OCI-LY7 (cell line): ENCODE results near the gene PLCXD1. TPM values are rescaled to one million over a fixed set of nuclear protein-coding genes. Genes with fewer than 3 reads are reported as not detected.
A peak's percentile ranks its signal among the peaks of the same experiment; 100 is the strongest.
"Not testable (repeated sequence)": the region's sequence is repeated elsewhere in the genome, so short reads cannot be mapped to it uniquely, and the experiment has no call there.

ENCODE experiments used
- BruUV-seq: library from RNA; stranded (reverse); fragments of 400-500 nt; replicated peaks from 2 replicates; lab custom pipeline; 2021; lab: Mats Ljungman, UMichigan
- CTCF ChIA-PET: fragments of 300-600 bp; sonication (Branson Sonifier 250); formaldehyde crosslinking; loops from one replicate; lab custom pipeline; 2022; ENCODE audit warnings: antibody characterized with exemption; ENCODE audit not compliant: unreplicated experiment; lab: Charles Lee
- POLR2A ChIA-PET: fragments of 300-600 bp; sonication (Branson Sonifier 250); formaldehyde crosslinking; loops from one replicate; lab custom pipeline; 2022; ENCODE audit warnings: antibody characterized with exemption; lab: Charles Lee
- DNase-seq: peaks from one replicate; pipeline ENCODE4 v3.0.0-alpha.2; 2015; ENCODE audit warnings: low spot score
- H2AFZ ChIP-seq: fragments of 200-600 bp; sonication (generic), shearing (Covaris generic); 2 replicates; pipeline ENCODE4 v1.6.1; 2014; ENCODE audit warnings: mild to moderate bottlenecking, antibody characterized with exemption, low read length, moderate library complexity
- H3K27ac ChIP-seq: fragments of 200-600 bp; sonication (generic); 2 replicates; pipeline ENCODE4 v1.5.1; 2014; ENCODE audit warnings: mixed run types, low read depth, mild to moderate bottlenecking, moderate library complexity, low read length, inconsistent platforms; ENCODE audit not compliant: poor library complexity, severe bottlenecking
- H3K36me3 ChIP-seq: fragments of 200-600 bp; sonication (generic); 2 replicates; pipeline ENCODE4 v1.6.1; 2014; ENCODE audit warnings: mild to moderate bottlenecking, antibody characterized with exemption, low read length, moderate library complexity, mixed read lengths; ENCODE audit not compliant: insufficient read depth
- H3K4me1 ChIP-seq: fragments of 200-600 bp; sonication (generic); 2 replicates; pipeline ENCODE4 v1.5.1; 2014; ENCODE audit warnings: mild to moderate bottlenecking, low read length; ENCODE audit not compliant: insufficient read depth, poor library complexity, severe bottlenecking
- H3K4me2 ChIP-seq: fragments of 200-600 bp; sonication (generic); 2 replicates; pipeline ENCODE4 v1.6.1; 2014; ENCODE audit warnings: mild to moderate bottlenecking, low read length
- H3K4me3 ChIP-seq: fragments of 200-600 bp; sonication (generic); 2 replicates; pipeline ENCODE4 v1.5.1; 2014; ENCODE audit warnings: mild to moderate bottlenecking, low read depth, low read length; ENCODE audit not compliant: poor library complexity, severe bottlenecking
- H3K79me2 ChIP-seq: fragments of 200-600 bp; sonication (generic); 2 replicates; pipeline ENCODE4 v1.6.1; 2016; ENCODE audit warnings: low read depth, mild to moderate bottlenecking, low read length, moderate library complexity, mixed read lengths; ENCODE audit not compliant: insufficient read depth
- H3K9me2 ChIP-seq: fragments of 200-600 bp; sonication (generic); 2 replicates; pipeline ENCODE4 v1.6.1; 2016; ENCODE audit warnings: mild to moderate bottlenecking, low read length, mixed read lengths; ENCODE audit not compliant: insufficient read depth
- H3K9me3 ChIP-seq: fragments of 200-600 bp; sonication (generic); 2 replicates; pipeline ENCODE4 v1.6.1; 2014; ENCODE audit warnings: mild to moderate bottlenecking, mixed run types, low read length, mixed read lengths
- H4K20me1 ChIP-seq: fragments of 200-600 bp; sonication (generic); 2 replicates; pipeline ENCODE4 v1.6.1; 2014; ENCODE audit warnings: mild to moderate bottlenecking, antibody characterized with exemption, low read length, moderate library complexity, mixed read lengths; ENCODE audit not compliant: insufficient read depth
- EZH2phosphoT487 ChIP-seq: fragments of 200-600 bp; sonication (generic); IDR thresholded peaks from 2 replicates; pipeline ENCODE4 v1.6.1; 2018; ENCODE audit warnings: low read depth, borderline replicate concordance, mild to moderate bottlenecking, mixed run types, antibody characterized with exemption, low read length, moderate library complexity, mixed read lengths
- intact Hi-C: fragments of 100-400 bp; cut with micrococcal nuclease; formaldehyde crosslinking; loops from one replicate; pipeline ENCODE4 v1.10.0; 2022; ENCODE audit not compliant: unreplicated experiment
- total RNA-seq, 2 experiments: library from RNA; depleted of rRNA in 1 of 2; stranded (reverse); fragments of >200 nt in 1 of 2; shearing (Covaris generic) in 1 of 2; gene quantifications; 2 replicates each; pipeline ENCODE4 v1.2.3, GENCODE V29; 2014 to 2022
- TF ChIP-seq, protein P1 (sequence below): fragments of 200-600 bp; sonication (generic); conservative IDR thresholded peaks from 2 replicates; pipeline ENCODE4 v1.5.1; 2014; ENCODE audit warnings: mild to moderate bottlenecking, antibody characterized with exemption, low read length, moderate library complexity, mixed read lengths

PLCXD1 gene
- total RNA-seq, 2 experiments from 2014 or later, result 86.0 to 133 TPM

DNA sequence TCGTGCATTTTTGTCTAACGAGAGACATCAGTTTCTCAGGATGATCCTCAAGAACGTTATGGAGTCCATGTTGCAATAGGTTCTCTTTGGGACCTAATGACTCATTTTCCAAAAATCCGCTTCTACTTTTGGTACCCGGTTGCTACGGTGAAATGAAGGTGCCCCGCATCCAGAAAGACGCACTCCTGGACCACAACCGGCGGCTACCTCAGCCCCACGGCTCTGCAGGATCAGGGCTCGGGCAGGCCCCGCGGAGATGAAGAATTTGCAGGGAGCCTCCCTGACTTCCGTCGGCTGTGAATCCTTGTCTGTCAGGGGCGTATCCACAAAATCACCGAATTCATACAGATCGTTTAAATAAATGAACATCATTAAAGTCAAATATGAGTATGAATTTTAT lies 21.8 kb downstream of the PLCXD1 start:
- Histone ChIP-seq H3K9me2 (no peaks in the 10 kb centered on the region), H3K79me2 (peaks cover 3% of the 10 kb centered on the region; the same call in 1 of the 2 replicates), H2AFZ (no peak overlapping the region), H3K4me3 (no peak overlapping the region), H3K4me2 (no peak overlapping the region), H4K20me1 (no peaks in the 10 kb centered on the region; the same call in 1 of the 2 replicates), H3K4me1 (no peaks in the 10 kb centered on the region), H3K27ac (no peak overlapping the region), H3K36me3 (peaks cover 86% of the 10 kb centered on the region), H3K9me3 (no peaks in the 10 kb centered on the region)
- TF ChIP-seq, protein P1, sequence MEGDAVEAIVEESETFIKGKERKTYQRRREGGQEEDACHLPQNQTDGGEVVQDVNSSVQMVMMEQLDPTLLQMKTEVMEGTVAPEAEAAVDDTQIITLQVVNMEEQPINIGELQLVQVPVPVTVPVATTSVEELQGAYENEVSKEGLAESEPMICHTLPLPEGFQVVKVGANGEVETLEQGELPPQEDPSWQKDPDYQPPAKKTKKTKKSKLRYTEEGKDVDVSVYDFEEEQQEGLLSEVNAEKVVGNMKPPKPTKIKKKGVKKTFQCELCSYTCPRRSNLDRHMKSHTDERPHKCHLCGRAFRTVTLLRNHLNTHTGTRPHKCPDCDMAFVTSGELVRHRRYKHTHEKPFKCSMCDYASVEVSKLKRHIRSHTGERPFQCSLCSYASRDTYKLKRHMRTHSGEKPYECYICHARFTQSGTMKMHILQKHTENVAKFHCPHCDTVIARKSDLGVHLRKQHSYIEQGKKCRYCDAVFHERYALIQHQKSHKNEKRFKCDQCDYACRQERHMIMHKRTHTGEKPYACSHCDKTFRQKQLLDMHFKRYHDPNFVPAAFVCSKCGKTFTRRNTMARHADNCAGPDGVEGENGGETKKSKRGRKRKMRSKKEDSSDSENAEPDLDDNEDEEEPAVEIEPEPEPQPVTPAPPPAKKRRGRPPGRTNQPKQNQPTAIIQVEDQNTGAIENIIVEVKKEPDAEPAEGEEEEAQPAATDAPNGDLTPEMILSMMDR, result no peak
- no peak for TF ChIP-seq EZH2phosphoT487
- intact Hi-C loops, result no loop called here
- TSS peak; percentile 73 for BruUV-seq
- no peak for DNase-seq
- ChIA-PET POLR2A (no interaction called here), CTCF (no interaction called here)

DNA sequence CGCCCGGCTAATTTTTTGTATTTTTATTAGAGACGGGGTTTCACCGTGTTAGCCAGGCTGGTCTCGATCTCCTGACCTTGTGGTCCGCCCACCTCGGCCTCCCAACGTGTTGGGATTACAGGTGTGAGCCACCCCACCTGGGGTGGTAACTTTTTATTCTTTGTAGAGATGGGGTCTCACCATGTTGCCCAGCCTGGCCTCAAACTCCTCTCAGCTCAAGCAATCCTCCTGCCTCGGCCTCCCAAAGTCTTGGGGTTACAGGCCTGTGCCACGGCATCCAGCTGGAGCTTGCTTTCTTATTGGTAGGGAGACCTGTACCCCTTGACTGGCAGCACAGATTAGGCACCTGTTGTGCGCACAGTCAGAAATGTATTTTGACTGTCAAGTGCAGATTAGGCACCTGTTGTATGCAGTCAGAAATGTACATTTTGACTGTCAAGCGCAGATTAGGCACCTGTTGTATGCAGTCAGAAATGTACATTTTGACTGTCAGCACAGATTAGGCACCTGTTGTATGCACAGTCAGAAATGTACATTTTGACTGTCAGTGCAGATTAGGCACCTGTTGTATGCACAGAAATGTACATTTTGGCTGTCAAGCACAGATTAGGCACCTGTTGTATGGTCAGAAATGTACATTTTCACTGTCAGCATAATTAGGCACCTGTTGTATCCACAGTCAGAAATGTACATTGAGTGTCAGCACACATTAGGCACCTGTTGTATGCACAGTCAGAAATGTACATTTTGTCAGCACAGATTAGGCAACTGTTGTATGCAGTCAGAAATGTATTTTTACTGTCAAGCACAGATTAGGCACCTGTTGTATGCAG lies 24.8 kb downstream of the PLCXD1 start:
- H2AFZ ChIP-seq, H3K9me3 ChIP-seq, H3K4me2 ChIP-seq, intact Hi-C loops, H3K27ac ChIP-seq, BruUV-seq, H4K20me1 ChIP-seq, POLR2A ChIA-PET, H3K4me3 ChIP-seq, H3K79me2 ChIP-seq, CTCF ChIA-PET, H3K9me2 ChIP-seq, H3K4me1 ChIP-seq, DNase-seq: not testable (repeated sequence)
- peaks cover 80% of the 10 kb centered on the region for H3K36me3 ChIP-seq

DNA sequence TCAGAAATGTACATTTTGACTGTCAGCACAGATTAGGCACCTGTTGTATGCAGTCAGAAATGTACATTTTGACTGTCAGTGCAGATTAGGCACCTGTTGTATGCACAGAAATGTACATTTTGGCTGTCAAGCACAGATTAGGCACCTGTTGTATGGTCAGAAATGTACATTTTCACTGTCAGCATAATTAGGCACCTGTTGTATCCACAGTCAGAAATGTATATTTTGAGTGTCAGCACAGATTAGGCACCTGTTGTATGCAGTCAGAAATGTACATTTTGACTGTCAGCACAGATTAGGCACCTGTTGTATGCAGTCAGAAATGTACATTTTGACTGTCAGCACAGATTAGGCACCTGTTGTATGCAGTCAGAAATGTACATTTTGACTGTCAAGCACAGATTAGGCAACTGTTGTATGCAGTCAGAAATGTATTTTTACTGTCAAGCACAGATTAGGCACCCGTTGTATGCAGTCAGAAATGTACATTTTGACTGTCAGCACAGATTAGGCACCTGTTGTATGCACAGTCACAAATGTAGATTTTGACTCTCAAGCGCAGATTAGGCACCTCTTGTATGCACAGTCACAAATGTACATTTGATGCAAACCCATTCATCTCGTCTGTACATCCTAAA lies 25.6 kb downstream of the PLCXD1 start:
- H3K9me3 ChIP-seq, H3K79me2 ChIP-seq, H4K20me1 ChIP-seq, H3K4me3 ChIP-seq, H3K27ac ChIP-seq, DNase-seq, H3K4me1 ChIP-seq, intact Hi-C loops, CTCF ChIA-PET, BruUV-seq, POLR2A ChIA-PET, H2AFZ ChIP-seq, H3K9me2 ChIP-seq, H3K4me2 ChIP-seq: not testable (repeated sequence)
- peaks cover 80% of the 10 kb centered on the region for H3K36me3 ChIP-seq
